ENCODE data around the gene CARMIL3. TPM values are rescaled to one million over a fixed set of nuclear protein-coding genes. Genes with fewer than 3 reads are reported as not detected.
A peak's percentile ranks its signal among the peaks of the same experiment; 100 is the strongest.
"Not testable (repeated sequence)": the region's sequence is repeated elsewhere in the genome, so short reads cannot be mapped to it uniquely, and the experiment has no call there.

CARMIL3 gene
- total RNA-seq, 2 experiments from 2014 or later = 0.05 to 0.11 TPM

- no peaks in the 10 kb centered on the region for H3K36me3 ChIP-seq (ENCODE audit: insufficient read depth, low read length)
- no peak overlapping the region for H3K27ac ChIP-seq (ENCODE audit: low read depth in 1 of 2, low read length in 2 of 2)
- no peaks in the 10 kb centered on the region for H3K9me3 Mint-ChIP-seq
- POLR2A ChIA-PET = no interaction called here
- peaks cover 7% of the 10 kb centered on the region for H3K4me1 ChIP-seq (ENCODE audit: insufficient read depth, low read length)
- no peaks in the 10 kb centered on the region for H3K27me3 Mint-ChIP-seq
- no peak overlapping the region for H3K27ac Mint-ChIP-seq
- no peak overlapping the region for H3K4me3 ChIP-seq (ENCODE audit: low read length)
- intact Hi-C loops (cut with DNase I, micrococcal nuclease) = no loop called here
- peaks cover 9% of the 10 kb centered on the region for H3K4me1 Mint-ChIP-seq (ENCODE audit: low read depth)
- H3K36me3 Mint-ChIP-seq (ENCODE audit: low read depth) = no peaks in the 10 kb centered on the region
- TF ChIP-seq, protein P1, sequence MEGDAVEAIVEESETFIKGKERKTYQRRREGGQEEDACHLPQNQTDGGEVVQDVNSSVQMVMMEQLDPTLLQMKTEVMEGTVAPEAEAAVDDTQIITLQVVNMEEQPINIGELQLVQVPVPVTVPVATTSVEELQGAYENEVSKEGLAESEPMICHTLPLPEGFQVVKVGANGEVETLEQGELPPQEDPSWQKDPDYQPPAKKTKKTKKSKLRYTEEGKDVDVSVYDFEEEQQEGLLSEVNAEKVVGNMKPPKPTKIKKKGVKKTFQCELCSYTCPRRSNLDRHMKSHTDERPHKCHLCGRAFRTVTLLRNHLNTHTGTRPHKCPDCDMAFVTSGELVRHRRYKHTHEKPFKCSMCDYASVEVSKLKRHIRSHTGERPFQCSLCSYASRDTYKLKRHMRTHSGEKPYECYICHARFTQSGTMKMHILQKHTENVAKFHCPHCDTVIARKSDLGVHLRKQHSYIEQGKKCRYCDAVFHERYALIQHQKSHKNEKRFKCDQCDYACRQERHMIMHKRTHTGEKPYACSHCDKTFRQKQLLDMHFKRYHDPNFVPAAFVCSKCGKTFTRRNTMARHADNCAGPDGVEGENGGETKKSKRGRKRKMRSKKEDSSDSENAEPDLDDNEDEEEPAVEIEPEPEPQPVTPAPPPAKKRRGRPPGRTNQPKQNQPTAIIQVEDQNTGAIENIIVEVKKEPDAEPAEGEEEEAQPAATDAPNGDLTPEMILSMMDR (IDR thresholded peaks at IDR 0.05) = no peak
- ATAC-seq (ENCODE audit: poor library complexity) (no peak), DNase-seq (no peak)
- CTCF ChIA-PET = no interaction called here
- H3K9me3 ChIP-seq (ENCODE audit: control insufficient read depth in 1 of 2, insufficient read depth in 1 of 2, low read length in 2 of 2) = no peaks in the 10 kb centered on the region
- H3K4me3 Mint-ChIP-seq = no peak overlapping the region
- no peaks in the 10 kb centered on the region for H3K27me3 ChIP-seq (ENCODE audit: control insufficient read depth in 1 of 2, insufficient read depth in 2 of 2, low read length in 2 of 2)
Measured at GRCh38 chr14:24040692-24041091, 11.1 kb upstream of the CARMIL3 start.

- CTCF ChIA-PET = interaction anchor here (0.8 kb wide), 1 partner anchor 48 kb away, joined by 3 read pairs; no protein-coding TSS in a partner anchor
- Mint-ChIP-seq H3K36me3 (ENCODE audit: low read depth) (no peaks in the 10 kb centered on the region), H3K4me3 (no peak overlapping the region), H3K27me3 (no peaks in the 10 kb centered on the region), H3K4me1 (ENCODE audit: low read depth) (no peaks in the 10 kb centered on the region), H3K27ac (no peak overlapping the region), H3K9me3 (no peaks in the 10 kb centered on the region)
- Histone ChIP-seq H3K27me3 (ENCODE audit: control insufficient read depth in 1 of 2, insufficient read depth in 2 of 2, low read length in 2 of 2) (no peaks in the 10 kb centered on the region), H3K9me3 (ENCODE audit: control insufficient read depth in 1 of 2, insufficient read depth in 1 of 2, low read length in 2 of 2) (no peaks in the 10 kb centered on the region), H3K4me3 (ENCODE audit: low read length) (no peak overlapping the region), H3K36me3 (ENCODE audit: insufficient read depth, low read length) (no peaks in the 10 kb centered on the region), H3K27ac (ENCODE audit: low read depth in 1 of 2, low read length in 2 of 2) (no peak overlapping the region), H3K4me1 (ENCODE audit: insufficient read depth, low read length) (no peaks in the 10 kb centered on the region)
- intact Hi-C loops (cut with DNase I, micrococcal nuclease) = no loop called here
- POLR2A ChIA-PET = interaction anchor here (1.1 kb wide), 1 partner anchor 38 kb away, joined by 3 read pairs; no protein-coding TSS in a partner anchor
- TF ChIP-seq, protein P1 (IDR thresholded peaks at IDR 0.05) = no peak
- no peak for ATAC-seq (ENCODE audit: poor library complexity)
- no peak for DNase-seq
Measured at GRCh38 chr14:24042746-24043145, 9.1 kb upstream of the CARMIL3 start.

- H3K4me1 Mint-ChIP-seq (ENCODE audit: low read depth) = peaks cover 14% of the 10 kb centered on the region
Measured at GRCh38 chr14:24049002-24049401, 2.8 kb upstream of the CARMIL3 start.

DNA sequence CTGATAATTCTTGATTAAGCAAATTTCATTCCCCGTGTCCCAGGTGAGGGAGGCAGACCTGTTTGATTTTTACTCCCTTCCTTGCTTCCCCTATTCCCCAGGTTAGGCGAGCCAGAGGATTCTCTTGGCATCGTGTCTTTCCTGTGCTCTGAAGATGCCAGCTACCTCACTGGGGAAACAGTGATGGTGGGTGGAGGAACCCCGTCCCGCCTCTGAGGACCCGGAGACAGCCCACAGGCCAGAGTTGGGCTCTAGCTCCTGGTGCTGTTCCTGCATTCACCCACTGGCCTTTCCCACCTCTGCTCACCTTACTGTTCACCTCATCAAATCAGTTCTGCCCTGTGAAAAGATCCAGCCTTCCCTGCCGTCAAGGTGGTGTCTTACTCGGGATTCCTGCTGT, 1.1 kb upstream of the CARMIL3 start:
- peaks cover 0 to 10% of the 10 kb centered on the region in 2 experiments for H3K9me3 ChIP-seq (ENCODE audit: control insufficient read depth in 1 of 2, insufficient read depth in 1 of 2, low read length in 2 of 2)
- DNase-seq; H3K9me3 Mint-ChIP-seq; H3K27ac ChIP-seq (ENCODE audit: low read depth in 1 of 2, low read length in 2 of 2); H3K4me3 ChIP-seq (ENCODE audit: low read length); H3K36me3 ChIP-seq (ENCODE audit: insufficient read depth, low read length); H3K36me3 Mint-ChIP-seq (ENCODE audit: low read depth); intact Hi-C loops (cut with DNase I, micrococcal nuclease); ATAC-seq (ENCODE audit: poor library complexity); H3K27ac Mint-ChIP-seq: not testable (repeated sequence)
- H3K4me1 ChIP-seq (ENCODE audit: insufficient read depth, low read length) = peaks cover 21% of the 10 kb centered on the region
- peaks cover 0 to 16% of the 10 kb centered on the region in 2 experiments for H3K27me3 ChIP-seq (ENCODE audit: control insufficient read depth in 1 of 2, insufficient read depth in 2 of 2, low read length in 2 of 2)
- H3K27me3 Mint-ChIP-seq = peaks cover 25% of the 10 kb centered on the region
- H3K4me1 Mint-ChIP-seq (ENCODE audit: low read depth) = peaks cover 14% of the 10 kb centered on the region
- POLR2A ChIA-PET = interaction anchor here (0.6 to 2.1 kb wide), 4 partner anchors 30 to 381 kb away, joined by 4 to 17 read pairs (median 10); partner anchors contain the start of genes DCAF11 and NRL
- H3K4me3 Mint-ChIP-seq = peak overlapping the region; percentile 84
- CTCF ChIA-PET = interaction anchor here (2.2 kb wide), 1 partner anchor 58 kb away, joined by 10 read pairs; no protein-coding TSS in a partner anchor

More at GRCh38 chr14:24049002-24049401, 2.8 kb upstream of the CARMIL3 start:
- peaks cover 0 to 12% of the 10 kb centered on the region in 2 experiments for H3K27me3 ChIP-seq (ENCODE audit: control insufficient read depth in 1 of 2, insufficient read depth in 2 of 2, low read length in 2 of 2)
- H3K27ac ChIP-seq (ENCODE audit: low read depth in 1 of 2, low read length in 2 of 2); H3K36me3 Mint-ChIP-seq (ENCODE audit: low read depth); H3K27ac Mint-ChIP-seq; DNase-seq; H3K4me3 ChIP-seq (ENCODE audit: low read length); POLR2A ChIA-PET; H3K9me3 ChIP-seq (ENCODE audit: control insufficient read depth in 1 of 2, insufficient read depth in 1 of 2, low read length in 2 of 2); H3K4me3 Mint-ChIP-seq; CTCF ChIA-PET; H3K9me3 Mint-ChIP-seq; H3K36me3 ChIP-seq (ENCODE audit: insufficient read depth, low read length); ATAC-seq (ENCODE audit: poor library complexity); intact Hi-C loops (cut with DNase I, micrococcal nuclease): not testable (repeated sequence)
- H3K27me3 Mint-ChIP-seq = peaks cover 18% of the 10 kb centered on the region
- peaks cover 21% of the 10 kb centered on the region for H3K4me1 ChIP-seq (ENCODE audit: insufficient read depth, low read length)

Data from CD4-positive, alpha-beta T cell (primary cell).